NK-92 (cell line): Measurements from ENCODE around the gene IFITM2.
"Not testable (repeated sequence)": the region's sequence is repeated elsewhere in the genome, so short reads cannot be mapped to it uniquely, and the experiment has no call there.

Experiments
- DNase-seq: peaks from one replicate; lab custom pipeline; 2025; ENCODE audit not compliant: unreplicated experiment; lab: John Stamatoyannopoulos, UW

The IFITM2 gene

DNA sequence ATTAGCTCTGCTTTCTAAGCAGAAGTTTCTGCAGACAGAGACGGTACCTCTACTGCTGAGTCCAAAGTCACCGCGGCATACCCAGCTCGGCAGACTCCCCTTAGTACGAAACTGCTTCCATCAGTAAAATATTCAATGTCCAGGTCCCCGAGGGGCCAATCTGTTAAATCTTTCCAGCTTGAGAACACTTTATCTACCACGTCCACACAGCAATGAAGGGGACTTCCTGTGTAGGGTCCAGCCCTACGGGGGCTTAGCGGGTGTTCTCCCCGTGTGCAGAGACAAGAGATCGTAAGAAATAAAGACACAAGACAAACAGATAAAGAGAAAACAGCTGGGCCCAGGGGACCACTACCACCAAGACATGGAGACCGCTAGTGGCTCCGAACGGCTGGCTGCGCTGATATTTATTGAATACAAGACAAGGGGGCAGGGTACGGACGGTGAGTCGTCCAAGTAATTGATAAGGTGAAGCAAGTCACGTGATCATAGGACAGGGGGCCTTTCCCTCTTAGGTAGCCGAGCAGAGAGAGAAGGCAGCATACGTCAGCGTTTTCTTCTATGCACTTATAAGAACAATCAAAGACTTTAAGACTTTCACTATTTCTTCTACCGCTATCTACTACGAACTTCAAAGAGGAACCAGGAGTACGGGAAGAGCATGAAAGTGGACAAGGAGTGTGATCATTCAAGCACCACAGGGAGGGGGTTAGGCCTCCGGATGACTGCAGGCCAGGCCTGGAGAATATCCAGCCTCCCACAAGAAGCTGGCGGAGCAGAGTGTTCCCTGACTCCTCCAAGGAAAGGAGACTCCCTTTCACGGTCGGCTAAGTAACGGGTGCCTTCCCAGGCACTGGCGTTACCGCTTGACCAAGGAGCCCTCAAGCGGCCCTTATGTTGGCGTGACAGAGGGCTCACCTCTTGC is 17.2 kb downstream of the IFITM2 start:
- DNase-seq: not testable (repeated sequence)

DNA sequence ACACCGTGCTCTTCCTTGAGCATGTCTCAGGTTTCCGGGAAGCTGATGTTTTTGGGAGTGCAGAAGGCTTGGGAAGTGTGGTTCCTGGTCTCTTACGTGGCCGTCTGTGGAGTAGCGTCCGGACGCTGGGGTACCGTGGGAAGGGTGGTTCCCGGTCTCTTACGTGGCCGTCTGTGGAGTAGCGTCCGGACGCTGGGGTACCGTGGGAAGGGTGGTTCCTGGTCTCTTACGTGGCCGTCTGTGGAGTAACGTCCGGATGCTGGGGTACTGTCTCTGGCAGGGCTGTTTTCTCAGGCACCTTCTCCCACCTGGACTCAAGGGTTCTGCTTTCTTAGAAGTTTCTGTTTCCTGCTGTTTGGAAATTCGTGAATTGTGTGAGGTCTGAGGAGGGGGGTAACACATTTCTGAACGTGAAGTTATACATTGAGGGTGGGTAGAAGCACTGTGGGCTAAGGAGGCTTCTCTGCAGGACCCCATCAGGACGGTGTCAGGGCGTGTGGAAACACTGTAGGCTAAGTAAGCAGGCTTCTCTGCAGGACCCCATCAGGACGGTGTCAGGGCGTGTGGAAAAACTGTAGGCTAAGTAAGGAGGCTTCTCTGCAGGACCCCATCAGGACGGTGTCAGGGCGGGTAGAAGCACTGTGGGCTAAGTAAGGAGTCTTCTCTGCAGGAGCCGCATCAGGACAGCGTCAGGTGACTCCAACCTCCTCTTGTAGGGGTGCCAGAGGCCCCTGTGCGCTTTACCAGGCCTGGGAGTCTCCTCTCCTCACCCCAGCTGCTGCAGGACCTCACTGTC is 18.4 kb downstream of the IFITM2 start:
- DNase-seq: no peak

DNA sequence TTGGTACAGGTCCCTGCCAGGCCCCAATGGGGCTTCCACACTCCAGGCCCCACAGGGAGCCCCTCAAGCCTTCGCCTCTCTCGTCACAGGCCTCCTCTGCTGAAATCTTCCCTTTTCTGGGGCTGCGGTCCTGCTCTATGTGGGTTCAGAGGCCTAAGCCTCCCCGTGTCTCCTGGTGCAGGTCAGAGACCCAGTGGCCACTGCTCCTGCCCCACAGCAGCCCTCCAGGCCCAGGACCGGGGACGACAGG is 18.9 kb downstream of the IFITM2 start:
- no peak for DNase-seq

DNA sequence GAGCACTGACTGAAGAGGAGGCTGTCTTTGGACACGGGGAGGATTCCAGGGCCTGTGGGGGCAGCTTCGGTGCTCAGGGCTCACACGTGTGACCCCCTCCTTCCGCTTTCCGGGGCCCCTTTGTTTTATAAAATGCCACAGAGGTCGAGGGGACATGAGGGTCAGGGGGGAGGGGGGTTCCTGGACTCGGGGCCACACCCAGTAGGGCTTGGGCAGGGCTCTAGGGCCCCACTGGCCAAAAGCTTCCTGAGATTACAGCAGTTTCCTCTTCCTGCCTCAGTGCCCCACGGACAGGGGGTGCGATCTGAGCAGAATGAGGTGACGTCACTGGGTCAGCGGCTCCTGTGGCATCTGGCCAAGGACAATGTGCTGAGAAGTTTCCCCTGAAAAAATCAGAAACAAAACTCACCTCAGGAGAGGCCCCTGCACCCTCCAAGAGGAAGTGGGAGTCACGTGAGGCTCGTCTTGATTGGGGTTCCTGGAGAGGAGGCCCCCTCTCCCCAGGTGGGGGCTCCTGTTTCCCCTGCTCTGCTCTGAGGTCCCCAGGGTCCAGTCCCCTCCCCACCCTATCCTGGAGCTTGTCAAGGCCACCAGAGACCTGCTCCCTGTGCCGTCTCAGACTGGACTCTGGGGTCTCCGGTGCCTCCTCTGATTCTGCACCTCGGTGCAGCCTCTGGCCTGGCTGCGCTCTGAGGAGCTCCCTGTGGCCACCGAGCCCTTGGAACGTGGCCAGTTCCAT is 19.4 kb downstream of the IFITM2 start:
- DNase-seq: no peak

DNA sequence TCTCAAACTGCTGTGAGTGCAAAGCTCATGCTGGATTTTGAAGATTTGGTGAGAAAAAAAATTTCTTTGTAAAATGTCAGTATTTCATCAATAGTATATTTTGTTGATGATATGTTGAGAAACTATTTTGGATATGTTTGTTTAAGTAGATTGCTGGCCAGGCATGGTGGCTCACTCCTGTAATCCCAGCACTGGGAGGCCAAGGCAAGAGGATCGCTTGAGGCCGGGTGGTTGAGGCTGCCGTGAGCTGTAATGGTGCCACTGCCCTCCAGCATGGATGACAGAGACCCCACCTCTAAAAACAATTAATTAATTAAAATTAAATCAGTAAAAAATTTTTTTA is 19.9 kb downstream of the IFITM2 start:
- no peak for DNase-seq

DNA sequence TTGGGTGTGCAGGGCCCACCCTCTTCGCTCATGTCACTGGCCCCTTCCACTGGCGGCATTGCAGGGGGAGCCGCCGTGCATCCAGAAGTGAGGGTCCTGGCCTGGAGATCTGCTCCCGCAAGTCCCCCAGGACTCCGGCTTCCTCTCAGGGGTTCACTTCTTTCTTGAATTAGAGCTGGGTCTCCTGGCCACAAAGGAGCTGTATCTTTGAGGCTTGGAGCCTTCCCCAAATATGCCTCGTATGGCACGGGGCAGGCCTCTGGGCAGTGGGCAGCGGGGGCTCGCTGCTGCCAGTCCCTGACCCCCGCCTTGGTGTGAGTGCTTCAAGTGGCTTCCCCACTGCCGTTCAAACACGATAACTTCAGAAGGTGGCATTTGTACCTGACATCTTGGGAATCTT is 20.4 kb downstream of the IFITM2 start:
- no peak for DNase-seq

DNA sequence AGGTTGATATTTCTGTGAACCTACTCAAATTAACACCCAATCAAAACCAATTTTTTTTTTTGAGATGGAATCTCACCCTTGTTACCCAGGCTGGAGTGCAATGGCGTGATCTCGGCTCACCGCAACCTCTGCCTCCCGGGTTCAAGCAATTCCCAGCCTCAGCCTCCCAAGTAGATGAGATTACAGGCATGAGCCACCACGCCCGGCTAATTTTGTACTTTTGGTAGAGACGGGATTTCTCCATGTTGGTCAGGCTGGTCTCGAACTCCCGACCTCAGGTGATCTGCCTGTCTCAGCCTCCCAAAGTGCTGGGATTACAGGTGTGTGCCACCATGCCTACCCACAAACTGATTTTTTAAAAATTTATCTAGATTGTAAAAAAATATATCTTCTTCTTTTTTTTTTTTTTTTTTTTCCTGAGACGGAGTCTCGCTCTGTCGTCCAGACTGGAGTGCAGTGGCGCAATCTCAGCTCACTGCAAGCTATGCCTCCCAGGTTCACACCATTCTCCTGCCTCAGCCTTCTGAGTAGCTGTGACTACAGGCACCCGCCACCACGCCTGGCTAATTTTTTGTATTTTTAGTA is 21.0 kb downstream of the IFITM2 start:
- DNase-seq: not testable (repeated sequence)

DNA sequence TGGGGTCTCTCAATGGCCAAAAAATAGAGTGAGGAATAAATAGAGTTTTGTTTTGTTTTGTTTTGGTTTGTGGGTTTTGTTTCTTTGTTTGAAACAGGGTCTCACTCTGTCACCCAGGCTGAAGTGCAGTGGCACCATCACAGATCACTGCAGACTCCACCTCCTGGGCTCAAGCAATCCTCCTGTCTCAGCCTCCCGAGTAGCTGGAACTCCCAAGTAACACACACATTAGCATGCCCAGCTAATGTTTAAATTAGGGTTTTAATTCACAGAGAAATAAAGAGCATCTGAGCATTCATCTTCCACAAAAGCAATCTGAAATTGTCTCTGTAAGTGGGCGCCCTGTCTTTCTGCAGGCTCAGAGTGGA is 22.3 kb downstream of the IFITM2 start:
- no peak for DNase-seq

DNA sequence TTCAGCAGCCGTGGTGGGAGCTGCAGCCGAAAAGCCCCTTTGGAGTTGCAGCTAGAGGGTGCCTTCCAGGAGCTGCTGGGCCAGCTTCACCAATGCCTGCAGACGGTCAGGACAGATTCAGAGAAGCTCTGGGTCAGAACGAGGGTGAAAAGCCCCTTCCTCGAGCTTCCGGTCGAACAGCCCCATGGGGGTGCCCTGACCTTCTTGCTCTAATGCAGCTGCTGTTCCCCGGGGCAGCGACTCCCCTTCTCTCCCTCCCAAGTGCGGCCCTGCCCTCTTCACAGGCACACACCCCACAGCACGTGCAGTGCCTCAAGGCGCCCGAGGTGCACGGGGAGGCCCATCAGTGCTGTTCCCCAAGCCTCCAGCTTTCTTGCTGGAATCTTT is 22.7 kb downstream of the IFITM2 start:
- DNase-seq: no peak

DNA sequence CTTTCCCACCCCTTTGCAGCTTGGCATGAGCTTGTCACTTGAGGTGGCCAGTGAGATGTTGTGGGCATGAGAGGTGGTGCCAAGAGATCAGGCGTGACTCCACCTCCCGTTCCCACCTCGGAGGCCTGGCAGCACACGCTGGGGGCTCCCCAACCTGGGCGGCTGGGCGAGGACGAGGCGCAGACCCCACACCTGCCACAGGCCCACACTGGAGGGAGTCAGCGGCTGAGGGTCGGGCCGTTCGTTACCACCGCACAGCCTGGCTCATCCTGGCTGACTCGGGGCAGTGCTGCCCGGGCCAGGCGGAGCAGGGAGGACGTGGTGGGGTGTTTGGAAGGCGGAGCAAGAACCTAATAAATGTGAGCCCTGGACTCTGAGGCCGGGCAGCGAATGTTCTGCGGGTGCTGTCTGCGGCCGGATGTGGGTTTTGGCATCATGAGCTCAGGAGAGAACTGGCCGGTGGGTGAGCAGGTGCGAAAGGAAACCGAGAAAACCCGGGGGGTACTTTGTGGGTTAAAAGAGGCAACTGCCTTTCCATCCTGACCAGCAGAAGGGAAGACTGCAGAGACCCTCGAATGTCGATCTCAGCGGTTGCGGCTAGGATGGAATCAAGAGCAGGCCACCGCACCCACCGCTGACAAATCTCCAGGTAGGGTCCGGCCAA is 23.2 kb downstream of the IFITM2 start:
- no peak for DNase-seq

DNA sequence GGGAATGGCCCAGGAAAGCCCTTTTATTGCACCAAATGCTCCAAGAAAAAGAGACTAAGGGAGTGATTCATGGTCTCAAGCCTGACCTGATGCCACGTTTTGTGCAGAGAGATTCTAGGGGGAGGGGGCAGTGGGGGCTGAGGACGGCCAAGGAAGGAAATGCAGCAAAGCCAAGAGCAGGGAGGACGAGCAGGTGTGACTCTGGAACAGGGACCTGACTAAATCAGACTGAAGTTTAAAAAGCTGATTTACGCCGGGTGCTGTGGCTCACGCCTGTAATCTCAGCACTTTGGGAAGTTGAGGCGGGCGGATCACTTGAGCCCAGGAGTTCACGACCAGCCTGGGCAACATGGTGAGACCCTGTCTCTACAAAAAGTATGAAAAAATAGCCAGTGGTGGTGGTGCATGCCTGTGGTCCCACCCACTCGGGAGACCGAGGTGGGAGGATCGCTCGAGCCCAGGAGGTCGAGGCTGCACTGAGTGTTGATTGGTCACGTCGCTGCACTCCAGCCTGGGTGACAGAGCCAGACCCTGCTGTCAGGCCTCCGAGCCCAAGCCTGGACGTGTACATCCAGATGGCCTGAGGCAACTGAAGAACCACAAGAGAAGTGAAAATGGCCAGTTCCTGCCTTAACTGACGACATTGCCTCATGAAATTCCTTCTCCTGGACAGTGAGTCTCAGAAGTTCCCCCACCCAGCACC is 23.9 kb downstream of the IFITM2 start:
- no peak for DNase-seq

DNA sequence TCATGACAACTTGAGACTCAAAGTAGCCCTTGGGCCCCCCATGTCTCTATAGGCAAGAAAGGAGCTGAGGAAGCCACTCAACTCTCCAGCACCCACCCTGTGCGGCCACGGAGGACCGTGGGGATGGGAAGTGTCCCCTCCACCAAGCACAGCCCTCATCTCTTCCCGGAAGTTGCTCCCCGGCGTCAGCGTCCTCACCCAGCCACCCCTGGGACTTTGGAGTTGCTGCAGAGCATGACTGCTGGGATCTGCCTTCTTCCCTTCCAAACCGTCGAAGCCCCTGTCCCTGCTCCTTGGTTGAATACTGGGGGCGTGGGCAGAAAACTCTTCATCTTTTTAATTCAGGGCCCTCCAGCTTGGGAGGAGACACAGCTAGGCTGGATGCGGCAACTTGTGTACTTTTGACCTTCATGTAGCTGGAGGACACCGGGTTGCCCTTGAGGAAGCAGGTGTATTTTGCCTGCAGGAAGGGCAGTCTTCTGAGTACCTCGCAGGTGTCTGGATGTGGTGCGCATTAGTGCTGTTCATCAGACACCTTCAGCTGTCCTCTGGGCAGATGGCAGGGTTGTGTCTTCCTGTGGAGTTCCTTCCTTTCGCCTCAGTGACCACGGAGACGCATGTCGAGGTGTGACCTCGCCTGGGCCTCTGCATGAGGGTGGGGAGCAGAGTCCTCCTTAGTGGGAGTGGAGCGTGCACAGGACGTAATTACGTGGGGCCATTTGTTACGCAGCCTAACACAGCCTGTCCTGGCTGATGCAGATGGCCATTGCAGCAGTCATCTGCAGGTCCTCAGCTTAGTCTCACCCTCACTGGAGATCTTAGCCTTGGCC is 25.2 kb downstream of the IFITM2 start:
- no peak for DNase-seq

DNA sequence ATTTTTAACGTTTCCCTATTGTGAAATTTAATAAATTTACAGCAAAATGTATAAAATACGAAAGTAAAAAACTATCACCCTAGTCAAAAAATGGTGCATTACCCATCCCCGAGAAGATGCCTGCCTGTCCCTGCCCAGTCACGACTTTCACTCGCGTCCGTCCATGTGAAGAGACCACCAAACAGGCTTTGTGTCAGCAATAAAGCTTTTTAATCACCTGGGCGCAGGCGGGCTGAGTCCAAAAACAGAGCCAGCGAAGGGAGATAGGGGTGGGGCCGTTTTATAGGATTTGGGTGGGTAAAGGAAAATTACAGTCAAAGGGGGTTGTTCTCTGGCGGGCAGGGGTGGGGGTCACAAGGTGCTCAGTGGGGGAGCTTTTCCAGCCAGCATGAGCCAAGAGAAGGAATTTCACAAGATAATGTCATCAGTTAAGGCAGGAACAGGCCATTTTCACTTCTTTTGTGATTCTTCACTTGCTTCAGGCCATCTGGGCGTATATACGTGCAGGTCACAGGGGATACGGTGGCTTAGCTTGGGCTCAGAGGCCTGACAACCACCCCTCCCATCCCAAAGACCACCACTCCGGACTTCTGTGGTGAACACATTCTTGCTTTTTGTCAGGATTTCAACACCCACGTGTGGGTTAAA is 26.1 kb downstream of the IFITM2 start:
- DNase-seq: not testable (repeated sequence)

DNA sequence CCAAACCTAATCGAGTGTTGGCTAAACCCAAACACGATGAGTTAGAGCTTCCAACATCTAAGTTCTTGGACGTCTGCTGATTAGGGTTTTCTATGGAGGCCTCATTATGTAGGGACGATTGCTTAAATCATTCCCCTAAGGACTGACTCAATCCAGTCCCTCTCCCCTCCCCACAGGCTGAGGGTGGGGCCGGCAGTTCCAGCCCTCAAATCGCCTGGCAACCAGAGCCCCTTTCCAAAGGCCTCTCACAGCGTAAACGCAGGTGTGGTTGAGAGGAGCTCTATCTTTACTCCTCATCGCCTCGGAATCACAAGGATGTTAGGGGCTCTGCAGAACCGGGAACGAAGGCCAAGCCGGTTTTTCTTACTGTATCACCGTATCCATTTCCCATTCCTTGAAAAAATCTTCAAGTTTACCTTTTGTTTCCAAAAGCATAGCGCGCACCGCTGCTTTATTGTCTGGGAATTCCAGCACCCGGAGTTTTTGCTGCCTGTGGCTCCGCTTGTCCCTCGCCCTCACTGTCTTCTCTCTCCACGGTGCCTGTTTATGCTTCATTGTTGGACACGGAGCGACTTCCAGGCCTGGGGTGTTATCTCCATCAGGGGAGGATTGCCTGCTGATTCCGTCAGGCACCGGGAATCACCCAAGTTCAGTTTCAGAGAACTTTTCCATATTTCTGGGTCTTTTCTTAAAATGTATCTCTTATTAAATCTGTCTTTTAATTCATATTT is 26.8 kb downstream of the IFITM2 start:
- DNase-seq: no peak

DNA sequence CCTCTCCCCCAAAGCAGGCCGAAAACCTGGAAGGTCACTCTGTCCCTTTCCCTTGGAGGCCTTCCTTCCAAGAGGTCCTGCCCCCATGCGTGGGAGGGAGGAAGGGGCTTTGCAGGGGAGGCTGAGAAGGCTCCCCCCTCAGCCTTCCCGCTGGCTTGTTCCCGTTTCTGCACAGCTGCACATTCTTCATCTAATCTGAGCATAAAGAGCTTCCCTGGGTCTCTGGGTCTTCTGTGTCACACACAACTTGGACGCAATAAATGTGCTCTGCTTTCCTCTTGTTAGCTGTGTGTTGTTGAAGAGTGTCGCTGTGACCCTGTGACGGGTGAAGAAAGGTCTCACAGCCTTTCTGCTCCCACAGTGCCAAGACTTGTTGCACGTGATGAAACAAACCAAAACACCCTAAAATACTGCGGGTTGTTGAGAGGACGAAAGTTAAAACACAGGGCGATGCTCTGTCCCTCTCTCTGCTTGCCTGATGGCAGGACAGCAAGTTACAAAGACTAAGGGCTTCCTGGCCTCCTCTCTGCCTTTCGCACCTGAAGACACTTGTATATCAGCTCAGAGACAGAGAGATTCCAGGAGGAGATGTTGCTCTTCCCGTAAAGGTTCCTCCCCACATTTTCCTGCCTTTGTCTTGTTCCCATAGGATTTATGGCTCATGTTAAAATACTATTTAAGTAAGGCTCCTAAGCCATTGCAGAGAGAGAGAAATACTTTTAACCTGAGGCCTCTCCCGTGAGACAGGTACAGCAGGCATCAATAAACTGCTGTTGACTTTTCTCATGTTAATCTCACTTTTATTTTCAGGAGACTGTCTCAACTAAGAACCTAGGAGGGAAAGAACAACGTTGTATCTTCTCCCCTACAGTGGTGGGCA is 28.4 kb downstream of the IFITM2 start:
- no peak for DNase-seq

DNA sequence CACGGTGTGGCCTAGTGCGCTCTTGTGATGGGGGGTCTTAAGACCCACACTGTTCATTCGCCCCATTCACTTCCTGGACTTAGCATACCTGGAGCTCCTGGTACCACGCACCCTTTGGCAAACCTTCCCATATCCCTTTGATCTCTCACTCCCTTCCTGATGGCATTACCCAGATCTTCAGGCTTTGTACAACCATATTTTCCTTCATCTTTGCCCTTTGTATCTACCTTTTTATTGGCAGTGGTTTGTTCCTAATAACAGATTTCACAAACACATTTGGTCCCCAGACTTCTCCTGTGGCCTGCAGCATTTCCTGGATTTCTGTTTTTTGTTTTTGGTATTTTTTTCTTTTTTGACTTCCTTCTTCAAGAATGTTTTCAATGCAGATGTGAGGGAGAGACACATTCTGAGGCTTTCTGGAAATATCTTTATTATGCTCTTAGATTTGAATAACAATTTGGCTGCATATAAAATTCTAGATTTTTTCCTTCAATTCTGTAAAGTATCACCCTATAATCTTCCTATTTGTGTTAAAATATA is 29.1 kb downstream of the IFITM2 start:
- no peak for DNase-seq

DNA sequence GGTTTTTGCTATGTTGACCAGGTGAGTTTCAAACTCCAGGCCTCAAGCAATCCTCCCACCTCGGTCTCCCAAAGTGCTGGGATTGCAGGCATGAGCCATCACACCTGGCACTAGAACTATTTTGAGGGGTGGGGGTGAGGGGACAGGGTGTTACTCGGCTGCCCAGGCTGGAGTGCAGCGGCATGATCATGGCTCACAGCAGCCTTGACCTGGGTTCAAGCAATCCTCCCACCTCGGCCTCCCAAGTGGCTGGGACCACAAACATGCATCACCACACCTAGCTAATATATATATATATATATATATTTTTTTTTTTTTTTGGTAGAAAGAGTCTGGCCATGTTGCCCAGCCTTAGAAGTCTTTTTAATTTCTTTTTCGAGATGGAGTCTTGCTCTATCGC is 30.1 kb downstream of the IFITM2 start:
- DNase-seq: no peak
